Heart left ventricle (tissue), 16 donors: ENCODE measurements around the gene CHN1. TPM values are rescaled to one million over a fixed set of nuclear protein-coding genes. Genes with fewer than 3 reads are reported as not detected.

ENCODE experiments used
- ATAC-seq, 4 donors: fragments of 200-7000 bp; cut with Tn5 transposase; one replicate each; pipeline ENCODE4 v1.9.1; 2020 to 2022; ENCODE audit warnings: moderate library complexity in 4 of 4, mild to moderate bottlenecking in 3 of 4, moderate number of reproducible peaks in 1 of 4
- DNase-seq, 5 donors: peaks; one replicate each; pipeline ENCODE4 v3.0.0-alpha.2; 2020
- H3K27ac ChIP-seq, 12 donors: fragments of 200-600 bp; sonication (generic) in 4 of 12; one replicate each; pipeline versions ENCODE4 v1.5.0 to v1.8.0; 2016 to 2022; ENCODE audit warnings: mild to moderate bottlenecking in 2 of 12
- H3K27me3 ChIP-seq, 9 donors: fragments of 200-600 bp; sonication (generic) in 2 of 9; one replicate each; pipeline versions ENCODE4 v1.5.1 to v1.8.0; 2016 to 2022; ENCODE audit warnings: mild to moderate bottlenecking in 3 of 9
- H3K36me3 ChIP-seq, 9 donors: fragments of 200-600 bp; sonication (generic) in 2 of 9; one replicate each; pipeline versions ENCODE4 v1.5.0 to v1.8.0; 2018 to 2022; ENCODE audit warnings: mild to moderate bottlenecking in 2 of 9
- H3K4me1 ChIP-seq, 12 donors: fragments of 200-600 bp; sonication (generic) in 4 of 12; one replicate each; pipeline versions ENCODE4 v1.5.0 to v1.8.0; 2016 to 2022; ENCODE audit warnings: mild to moderate bottlenecking in 3 of 12
- H3K4me3 ChIP-seq, 12 donors: fragments of 200-600 bp; sonication (generic) in 4 of 12; one replicate each; pipeline versions ENCODE4 v1.5.0 to v1.8.0; 2017 to 2022; ENCODE audit warnings: mild to moderate bottlenecking in 9 of 12, moderate library complexity in 4 of 12
- H3K9me3 ChIP-seq, 12 donors: fragments of 200-600 bp; sonication (generic) in 4 of 12; one replicate each; pipeline versions ENCODE4 v1.5.0 to v1.8.0; 2016 to 2022; ENCODE audit warnings: mild to moderate bottlenecking in 1 of 12
- POLR2A ChIP-seq, 2 donors: fragments of 450-650 bp; IDR thresholded peaks; one replicate each; pipeline ENCODE4 v1.6.1; 2017; ENCODE audit warnings: antibody characterized with exemption in 2 of 2, mild to moderate bottlenecking in 2 of 2, moderate library complexity in 2 of 2
- WGBS, 4 donors: extraction: QIAGEN DNeasy Blood & Tissue Kit in 2 of 4; methylation state at CpG; one replicate each; pipeline versions ENCODE4 v1.1.5 to v1.1.7; 2013 to 2018; 5-methylcytosine and 5-hydroxymethylcytosine counted together
- intact Hi-C, 10 donors: fragments of 100-400 bp; cut with DNase I; formaldehyde crosslinking; loops; one replicate each; pipeline versions ENCODE4 v1.11.1 to v1.14.2; 2022
- polyA plus RNA-seq, 2 donors: library from polyadenylated mRNA; stranded (reverse); fragments of 200-250 nt; gene quantifications; one replicate each; pipeline ENCODE4 v1.2.3, GENCODE V29; 2013
- total RNA-seq, 9 donors: library from RNA; depleted of rRNA in 2 of 9; stranded (reverse); fragments of >200 nt in 2 of 9; fragmentation: NEBNext Ultra II Directional in 3 of 9; extraction: Animal tissue kit (Norgen Biotek cat#: 25700) in 3 of 9; gene quantifications; one replicate each; pipeline versions ENCODE4 v1.1.0 to v1.2.4, GENCODE V29; 2016 to 2023
- TF ChIP-seq, protein P1 (sequence below), 12 donors: fragments of 200-600 bp; sonication (generic) in 4 of 12; IDR thresholded peaks; one replicate each; pipeline versions ENCODE4 v1.5.0 to v1.8.0; 2018 to 2022; ENCODE audit warnings: antibody characterized with exemption in 12 of 12, mild to moderate bottlenecking in 5 of 12
- donor health status: ischemic (EF 13 %, LVEDD 7.1; RV severe dilation, severe dysfunction).
- donor health status: healthy with polysubstance abuse.
- donor health status: DM: no; HTN: yes; CAD: no.
- donor health status: DM: no; HTN: no; CAD: no.
- donor health status: ischemic (EF 25% LVEDD 6.9; RV normal size, moderate dysfunction).
- donor health status: ischemic (EF 25% LVEDD 5.7; RV mildly dilated, moderate dysfunction).
- donor health status: healthy.
- donor health status: DM: yes; HTN: yes; CAD: no.
- donor health status: ischemic (EF 35%, LVEDD 5.7; RV mildly dilated, moderate dysfunction).
- donor health status: nonischemic (EF 11% LVEDD 7.7; RV severe dilation, severe dysfunction).
- donor health status: DM: yes; HTN: yes; CAD: no.
- donor health status: PGD.
- donor health status: ischemic (EF 29% LVEDD 5.4; RV normal size, mild dysfunction).
- donor health status: nonischemic (EF 23%, LVEDD 6.1; RV moderate dilation, normal function).

CHN1 gene
- total and polyA plus RNA-seq, 11 donors: 6.9 to 24.3 (median 19.2) TPM

DNA sequence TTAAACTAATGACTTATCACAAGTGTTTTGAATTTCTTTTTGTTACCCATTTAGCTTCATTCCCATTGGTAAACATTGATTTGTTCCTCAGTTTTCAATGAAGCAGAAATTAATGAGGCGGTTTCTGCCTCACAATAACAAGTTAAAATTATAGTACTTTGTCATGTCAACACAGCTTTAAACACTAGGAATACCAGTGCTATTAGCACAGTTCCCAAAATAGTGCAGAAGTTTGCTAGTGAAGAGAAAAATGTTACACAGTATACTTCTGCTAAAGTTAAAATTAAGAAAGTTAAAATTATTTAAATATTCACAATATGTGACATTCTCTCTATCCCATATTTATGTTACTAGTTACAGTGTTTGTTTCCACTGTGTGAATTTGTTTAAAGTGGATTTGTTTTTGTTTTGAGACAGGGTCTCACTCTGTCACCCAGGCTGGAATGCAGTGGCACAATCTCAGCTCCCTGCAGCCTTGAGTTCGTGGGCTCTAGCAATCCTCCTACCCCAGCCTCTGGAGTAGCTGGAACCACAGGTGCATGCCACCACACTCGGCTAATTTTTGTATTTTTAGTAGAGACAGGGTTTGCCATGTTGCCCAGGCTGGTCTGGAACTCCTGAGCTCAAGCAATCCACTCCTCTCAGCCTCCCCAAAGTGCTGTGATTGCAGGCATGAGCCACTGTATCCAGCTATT lies 3.8 kb upstream of the CHN1 start:
- no peak overlapping the region for H3K4me3 ChIP-seq
- ATAC-seq (peak in 2 of 4 donors; percentile 54 to 56), DNase-seq (no peak)
- intact Hi-C loops: loop anchor here in 1 of 10 donors (10.0 kb wide), 1 partner anchor 156 kb away; the partner anchor contains the start of gene ATF2
- 53 to 64% (median 58%) methylated on average over 3 of the region's 3 CpGs for WGBS, 4 donors
- H3K27ac ChIP-seq: peak overlapping the region in 7 of 12 donors; percentile 2 to 59 (median 39)
- H3K4me1 ChIP-seq: peaks cover 0 to 58% (median 25%) of the 10 kb centered on the region in 12 donors
- H3K27me3 ChIP-seq: peaks cover 0 to 33% (median 0%) of the 10 kb centered on the region in 9 donors
- H3K9me3 ChIP-seq: no peaks in the 10 kb centered on the region
- TF ChIP-seq, protein P1, sequence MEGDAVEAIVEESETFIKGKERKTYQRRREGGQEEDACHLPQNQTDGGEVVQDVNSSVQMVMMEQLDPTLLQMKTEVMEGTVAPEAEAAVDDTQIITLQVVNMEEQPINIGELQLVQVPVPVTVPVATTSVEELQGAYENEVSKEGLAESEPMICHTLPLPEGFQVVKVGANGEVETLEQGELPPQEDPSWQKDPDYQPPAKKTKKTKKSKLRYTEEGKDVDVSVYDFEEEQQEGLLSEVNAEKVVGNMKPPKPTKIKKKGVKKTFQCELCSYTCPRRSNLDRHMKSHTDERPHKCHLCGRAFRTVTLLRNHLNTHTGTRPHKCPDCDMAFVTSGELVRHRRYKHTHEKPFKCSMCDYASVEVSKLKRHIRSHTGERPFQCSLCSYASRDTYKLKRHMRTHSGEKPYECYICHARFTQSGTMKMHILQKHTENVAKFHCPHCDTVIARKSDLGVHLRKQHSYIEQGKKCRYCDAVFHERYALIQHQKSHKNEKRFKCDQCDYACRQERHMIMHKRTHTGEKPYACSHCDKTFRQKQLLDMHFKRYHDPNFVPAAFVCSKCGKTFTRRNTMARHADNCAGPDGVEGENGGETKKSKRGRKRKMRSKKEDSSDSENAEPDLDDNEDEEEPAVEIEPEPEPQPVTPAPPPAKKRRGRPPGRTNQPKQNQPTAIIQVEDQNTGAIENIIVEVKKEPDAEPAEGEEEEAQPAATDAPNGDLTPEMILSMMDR (IDR thresholded peaks at IDR 0.05): no peak
- TF ChIP-seq POLR2A (IDR thresholded peaks at IDR 0.05): no peak
- no peaks in the 10 kb centered on the region for H3K36me3 ChIP-seq

GRCh38 chr2:175008009-175008408 lies 2.8 kb upstream of the CHN1 start:
- H3K36me3 ChIP-seq: no peaks in the 10 kb centered on the region
- WGBS, 4 donors: 42 to 53% (median 49%) methylated on average over 4 of the region's 4 CpGs
- no peak overlapping the region for H3K4me3 ChIP-seq
- H3K27ac ChIP-seq: peak overlapping the region in 5 of 12 donors; percentile 20 to 59 (median 45)
- H3K4me1 ChIP-seq: peaks cover 0 to 67% (median 28%) of the 10 kb centered on the region in 12 donors
- intact Hi-C loops: loop anchor here in 1 of 10 donors (10.0 kb wide), 1 partner anchor 157 kb away; the partner anchor contains the start of gene ATF2
- DNase-seq: no peak
- TF ChIP-seq, protein P1 (IDR thresholded peaks at IDR 0.05): no peak
- TF ChIP-seq POLR2A (IDR thresholded peaks at IDR 0.05): no peak
- peaks cover 0 to 40% (median 0%) of the 10 kb centered on the region in 9 donors for H3K27me3 ChIP-seq
- no peaks in the 10 kb centered on the region for H3K9me3 ChIP-seq
- ATAC-seq: no peak

- 59 to 76% (median 65%) methylated on average over 3 of the region's 3 CpGs for WGBS, 4 donors
- H3K4me3 ChIP-seq: no peak overlapping the region
- intact Hi-C loops: loop anchor here in 1 of 10 donors (10.0 kb wide), 1 partner anchor 157 kb away; the partner anchor contains the start of gene ATF2
- no peaks in the 10 kb centered on the region for H3K9me3 ChIP-seq
- H3K27ac ChIP-seq: peak overlapping the region in 3 of 12 donors; percentile 27 to 59 (median 47)
- no peak for ATAC-seq
- peaks cover 0 to 42% (median 0%) of the 10 kb centered on the region in 9 donors for H3K27me3 ChIP-seq
- H3K4me1 ChIP-seq: peaks cover 0 to 72% (median 28%) of the 10 kb centered on the region in 12 donors
- DNase-seq: no peak
- H3K36me3 ChIP-seq: no peaks in the 10 kb centered on the region
- TF ChIP-seq, protein P1 (IDR thresholded peaks at IDR 0.05): no peak
- TF ChIP-seq POLR2A (IDR thresholded peaks at IDR 0.05): no peak
These were observed 2.3 kb upstream of the CHN1 start for GRCh38 chr2:175007510-175007909.

GRCh38 chr2:175006281-175006680 lies 1.1 kb upstream of the CHN1 start:
- peaks cover 0 to 71% (median 28%) of the 10 kb centered on the region in 12 donors for H3K4me1 ChIP-seq
- intact Hi-C loops: loop anchor here in 1 of 10 donors (10.0 kb wide), 1 partner anchor 159 kb away; the partner anchor contains the start of gene ATF2
- TF ChIP-seq, protein P1 (IDR thresholded peaks at IDR 0.05): no peak
- DNase-seq (no peak), ATAC-seq (no peak)
- H3K27me3 ChIP-seq: peaks cover 0 to 42% (median 0%) of the 10 kb centered on the region in 9 donors
- no peak overlapping the region for H3K4me3 ChIP-seq
- H3K27ac ChIP-seq: peak overlapping the region in 1 of 12 donors; percentile 88
- 88 to 95% (median 92%) methylated on average over 2 of the region's 2 CpGs for WGBS, 4 donors
- H3K36me3 ChIP-seq: no peaks in the 10 kb centered on the region
- no peaks in the 10 kb centered on the region for H3K9me3 ChIP-seq
